GM18508 (cell line): ENCODE measurements around the gene COL1A2.

Experiments used
- ATAC-seq: cut with Tn5 transposase; IDR thresholded peaks from one replicate; pipeline ENCODE4 v1.9.1; 2021; ENCODE audit warnings: moderate number of reproducible peaks; ENCODE audit not compliant: insufficient read depth, unreplicated experiment

Gene COL1A2

DNA sequence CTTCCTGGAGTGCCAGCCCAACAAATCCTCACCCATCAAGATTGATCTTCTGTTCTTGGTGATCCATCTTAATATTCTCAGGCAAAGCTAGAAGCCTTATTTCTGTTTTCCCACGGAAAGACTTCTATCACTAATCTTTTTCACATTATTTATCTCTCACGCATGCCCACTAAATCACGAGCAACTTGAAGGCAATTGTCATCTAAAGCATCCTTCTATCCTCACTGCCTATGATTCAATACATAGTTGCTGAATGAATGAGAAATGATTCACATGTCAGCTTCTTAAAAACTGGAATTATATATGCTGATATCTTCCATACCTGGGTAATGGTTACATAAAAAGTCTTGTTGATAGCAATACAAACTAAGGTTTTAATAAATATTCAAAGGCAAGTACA, 12.6 kb upstream of the COL1A2 start:
- no peak for ATAC-seq

DNA sequence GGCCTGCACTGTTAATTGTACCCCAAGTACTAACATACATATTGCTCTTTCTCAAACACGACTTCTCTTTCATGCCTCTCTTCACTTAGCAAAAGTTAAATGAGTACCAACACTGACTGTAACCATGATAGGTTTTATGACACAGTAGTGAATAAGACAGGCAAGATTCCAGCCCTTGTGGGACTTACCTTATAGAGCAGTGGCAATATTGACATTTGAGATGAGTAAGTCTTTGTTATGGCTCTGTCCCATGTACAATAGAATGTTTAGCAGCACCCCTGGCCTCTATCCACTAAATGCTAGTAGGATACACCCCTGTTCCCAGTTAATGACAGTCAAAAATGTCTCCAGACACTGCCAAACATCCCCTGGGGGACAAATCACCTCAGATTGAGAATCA, 11.9 kb upstream of the COL1A2 start:
- ATAC-seq: no peak

DNA sequence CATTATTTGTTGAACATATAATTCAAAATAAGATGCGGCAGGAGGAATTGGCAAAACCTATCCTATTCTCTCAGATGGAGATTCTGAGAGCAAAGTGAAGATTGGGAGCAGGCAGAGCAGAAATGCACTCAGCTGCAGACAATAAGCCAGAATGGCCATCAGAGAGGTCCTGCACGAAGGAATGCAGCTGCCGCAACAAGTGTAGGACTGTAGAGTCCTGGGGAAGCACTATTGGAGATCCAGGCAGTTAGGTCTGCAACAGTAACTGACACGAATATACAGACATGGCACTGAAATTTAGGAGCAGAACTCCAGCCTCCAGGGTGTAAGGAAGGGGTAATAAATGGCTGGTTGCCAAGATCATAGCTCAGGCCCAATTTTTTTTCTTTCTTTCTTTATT, 10.4 kb upstream of the COL1A2 start:
- no peak for ATAC-seq

DNA sequence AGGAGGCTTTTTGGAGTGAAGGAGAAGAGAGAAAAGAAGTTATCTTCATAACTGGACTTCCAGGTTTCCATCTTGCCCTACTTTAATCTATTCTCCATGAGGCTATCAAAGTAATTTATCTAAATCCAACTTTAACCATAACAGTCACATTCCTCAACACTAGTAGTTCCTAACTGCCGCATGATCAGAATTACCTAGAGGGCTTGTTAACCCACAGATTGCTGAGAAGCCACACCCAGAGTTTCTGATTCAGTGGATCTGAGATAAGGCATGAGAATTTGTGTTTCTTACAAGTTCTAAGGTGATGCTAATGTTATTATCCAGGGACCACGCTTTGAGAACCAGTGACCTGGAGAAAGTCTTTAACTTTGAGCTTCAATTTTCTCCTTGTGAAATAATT, 8.3 kb upstream of the COL1A2 start:
- ATAC-seq: no peak

DNA sequence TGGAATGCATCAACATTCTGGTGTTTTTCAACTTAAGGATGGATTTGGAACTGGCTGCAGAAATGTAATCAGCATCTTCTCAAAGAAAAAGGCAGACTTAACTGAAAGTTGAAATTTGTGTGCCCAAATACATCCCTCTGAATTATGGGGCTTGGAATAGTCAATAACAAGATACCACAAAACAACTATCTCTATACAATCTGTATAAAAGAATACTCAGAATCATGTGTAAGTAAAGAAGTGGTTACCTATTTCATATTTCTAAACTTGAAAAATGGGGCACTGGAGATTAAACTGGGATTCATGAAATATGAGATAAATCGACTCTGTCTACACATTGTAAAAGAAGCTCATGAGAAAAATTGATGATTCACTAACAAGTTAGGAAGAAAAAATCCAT, 6.2 kb upstream of the COL1A2 start:
- no peak for ATAC-seq

DNA sequence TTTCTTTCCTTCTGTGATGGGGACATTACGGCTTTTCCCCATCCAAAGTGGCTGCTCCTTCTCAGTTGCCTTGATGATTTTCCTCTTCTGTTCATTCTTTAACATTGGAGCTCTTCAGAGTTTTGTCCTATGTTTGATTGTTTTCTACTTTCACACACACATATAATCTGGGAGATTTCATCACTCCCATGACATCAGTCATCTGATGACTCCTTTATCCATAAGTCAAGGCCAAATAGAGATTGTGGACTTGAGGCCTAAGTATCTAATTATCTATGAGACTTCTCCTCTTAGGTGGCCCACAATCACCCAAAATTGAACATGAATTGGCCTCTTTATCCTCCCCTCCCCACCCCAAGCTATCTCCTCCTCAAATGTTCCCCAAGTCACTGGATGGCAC, 5.3 kb upstream of the COL1A2 start:
- no peak for ATAC-seq

DNA sequence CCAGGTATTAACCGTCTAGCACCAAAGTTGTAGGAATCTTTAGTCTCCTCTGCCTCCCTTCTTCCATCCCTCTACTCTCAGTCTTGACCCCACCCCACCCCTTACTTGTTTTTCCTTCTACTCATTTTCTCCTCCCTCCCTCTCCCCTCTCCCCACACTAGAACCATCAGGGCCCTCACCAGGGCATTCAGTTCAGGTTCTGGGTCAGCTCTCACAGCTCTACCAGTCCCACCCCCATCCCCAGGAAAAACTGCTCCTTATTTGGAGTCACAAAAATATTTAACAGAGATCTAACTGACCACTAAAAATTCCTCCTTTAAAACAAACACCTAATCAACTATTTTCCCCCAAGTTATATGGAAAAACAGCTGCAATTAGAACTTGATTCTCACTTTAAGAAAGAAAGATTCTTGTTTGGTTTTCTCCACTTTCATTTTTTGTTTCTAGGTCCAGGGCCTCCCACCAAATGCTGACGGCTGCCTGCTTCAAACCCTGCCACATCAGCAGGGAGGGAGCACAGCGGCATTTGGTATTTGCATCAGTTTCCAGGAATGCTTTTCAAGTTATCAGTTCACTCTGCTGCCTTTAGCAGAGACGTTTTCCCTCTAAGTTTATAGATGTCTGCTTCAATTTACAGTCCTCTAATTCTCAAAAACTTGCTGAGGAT, 2.8 kb upstream of the COL1A2 start:
- no peak for ATAC-seq

DNA sequence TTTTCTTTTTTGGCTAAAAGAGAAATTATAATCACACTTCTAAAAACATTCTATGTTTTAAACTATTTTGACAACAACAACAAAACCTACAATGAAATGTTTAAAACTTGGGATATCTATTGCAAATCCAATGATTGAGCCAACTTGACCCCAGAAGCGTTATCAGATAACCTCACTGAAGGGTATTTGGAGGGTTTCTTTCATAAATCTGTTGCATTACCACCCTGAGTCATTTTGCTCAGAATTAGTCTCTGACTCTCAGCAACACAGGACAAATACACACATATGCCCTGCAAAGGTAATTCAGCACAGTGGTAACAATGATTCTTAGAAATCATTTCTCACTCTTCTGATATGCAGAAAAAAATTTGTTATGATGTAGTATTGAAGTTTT, 2.3 kb upstream of the COL1A2 start:
- ATAC-seq: no peak

DNA sequence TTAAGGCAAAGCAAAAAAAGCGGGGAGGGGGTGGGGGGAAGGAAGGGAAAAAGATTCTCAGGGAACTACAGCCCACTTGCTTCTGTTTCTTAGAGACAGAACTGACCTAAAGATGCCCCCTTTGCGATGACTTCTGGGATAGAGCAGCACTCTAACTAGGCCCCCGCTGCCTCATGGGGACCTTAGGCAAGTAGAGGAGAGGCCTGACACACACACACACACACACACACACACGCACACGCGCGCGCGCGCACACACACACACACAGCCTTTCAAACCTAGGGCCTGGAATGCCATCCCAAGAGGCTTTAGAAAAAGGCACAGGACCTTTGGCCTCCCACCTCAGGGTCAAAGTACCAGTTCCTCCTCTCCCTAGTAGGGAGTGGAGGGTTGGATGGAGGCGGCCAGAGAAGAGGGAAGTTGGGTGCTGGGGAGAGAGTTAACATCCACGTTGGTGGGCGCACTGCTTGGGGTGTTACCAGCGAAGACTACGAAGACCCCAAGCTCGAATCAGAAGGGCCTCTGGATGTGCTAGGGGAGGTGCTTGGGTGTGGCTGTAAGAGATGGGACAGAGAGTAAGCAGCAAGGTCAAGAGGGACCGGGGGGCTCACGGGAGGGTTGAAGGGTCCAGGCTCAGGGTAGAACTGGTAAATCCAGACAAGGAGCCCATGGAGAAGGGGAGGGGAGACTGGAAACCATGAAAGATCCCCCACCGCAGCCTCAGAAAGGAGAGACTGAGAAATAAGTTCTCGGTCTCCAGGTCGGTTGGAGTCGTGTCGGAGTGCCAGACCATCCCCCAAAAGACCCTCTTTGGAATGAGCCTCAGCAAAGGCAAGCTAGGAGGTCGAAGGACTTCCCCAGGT, 1.2 kb upstream of the COL1A2 start:
- ATAC-seq: no peak

DNA sequence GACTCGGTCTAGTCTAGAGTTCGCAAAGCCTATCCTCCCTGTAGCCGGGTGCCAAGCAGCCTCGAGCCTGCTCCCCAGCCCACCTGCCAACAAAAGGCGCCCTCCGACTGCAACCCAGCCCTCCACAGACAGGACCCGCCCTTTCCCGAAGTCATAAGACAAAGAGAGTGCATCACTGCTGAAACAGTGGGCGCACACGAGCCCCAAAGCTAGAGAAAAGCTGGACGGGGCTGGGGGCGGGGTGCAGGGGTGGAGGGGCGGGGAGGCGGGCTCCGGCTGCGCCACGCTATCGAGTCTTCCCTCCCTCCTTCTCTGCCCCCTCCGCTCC, 622 bp upstream of the COL1A2 start:
- ATAC-seq: no peak

DNA sequence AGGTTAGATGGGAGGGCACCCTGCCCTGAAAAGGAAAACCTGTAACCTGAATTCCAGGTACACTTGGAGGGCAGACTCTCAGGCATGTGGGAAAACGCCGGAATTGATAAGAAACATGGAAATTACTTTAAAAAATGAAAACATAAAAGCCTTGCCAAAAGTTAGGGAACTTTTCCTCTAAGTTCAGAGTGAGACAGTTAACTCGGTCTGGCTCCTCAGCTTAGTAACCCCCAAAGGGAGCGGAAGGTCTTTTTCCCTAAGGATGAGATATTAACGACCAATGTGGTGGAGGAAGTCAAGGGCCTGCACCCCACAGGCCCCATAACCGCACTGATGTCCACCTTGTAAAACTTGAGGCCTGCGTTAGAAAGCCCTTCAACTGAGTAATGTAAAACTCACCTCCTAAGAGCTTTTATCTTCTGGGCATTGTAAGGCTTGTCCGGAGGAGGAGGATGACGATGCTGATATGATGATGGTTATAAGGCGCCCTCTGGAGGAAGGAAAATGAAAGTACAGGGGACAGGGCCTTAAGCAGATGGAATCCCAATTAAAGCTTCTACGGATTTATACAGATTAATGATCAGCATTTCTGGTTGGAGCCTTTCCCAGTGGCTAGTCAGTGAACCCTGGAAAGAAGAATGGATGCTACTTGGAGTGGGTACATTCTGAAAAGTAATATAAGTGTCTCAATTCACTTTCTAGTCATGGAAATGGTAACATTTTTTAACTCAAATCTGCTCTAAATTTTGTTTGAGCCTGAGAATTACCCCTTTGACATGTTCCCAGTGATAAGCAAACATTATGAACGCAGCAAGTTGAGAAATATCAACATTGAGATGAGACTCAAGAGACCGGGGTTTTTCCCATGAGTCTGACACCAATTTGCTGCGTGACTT, 694 bp downstream of the COL1A2 start:
- peak; percentile 81 for ATAC-seq

DNA sequence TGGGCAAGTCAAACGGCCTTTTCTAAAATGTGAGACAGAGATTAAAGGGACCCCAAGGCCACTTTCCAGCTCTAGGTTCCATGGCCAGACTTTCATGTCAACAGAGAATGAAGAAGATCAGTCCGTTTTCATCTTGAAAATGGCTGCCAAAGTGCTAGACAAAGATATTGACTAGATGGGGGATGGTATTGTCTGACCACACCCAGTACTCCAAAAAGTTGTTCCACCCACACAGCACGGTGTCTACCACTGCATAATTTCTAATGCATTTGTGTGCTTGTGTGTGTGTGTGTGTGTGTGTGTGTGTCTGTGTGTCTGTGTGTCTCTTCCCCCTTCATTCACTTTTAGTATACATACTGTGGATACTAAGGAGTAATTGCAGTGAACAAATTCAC, 1.3 kb downstream of the COL1A2 start:
- no peak for ATAC-seq

DNA sequence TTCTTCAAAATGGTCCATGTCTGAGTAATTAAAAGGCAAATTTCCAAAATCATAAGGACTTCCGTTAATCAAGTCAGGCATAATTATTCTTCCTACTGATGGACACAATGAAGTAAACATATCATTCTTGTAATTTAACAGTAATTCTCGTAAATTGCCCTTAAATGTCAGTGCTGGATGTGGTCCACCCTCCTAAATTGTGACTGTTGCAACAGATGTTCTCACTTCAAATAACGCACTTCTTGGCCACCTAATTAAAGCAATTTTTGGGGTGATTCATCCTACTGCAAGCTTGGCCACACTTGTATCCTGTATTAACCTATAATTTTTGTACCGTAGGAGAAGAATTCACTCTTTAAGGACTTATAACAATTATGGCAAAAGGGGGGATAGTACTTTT, 1.9 kb downstream of the COL1A2 start:
- no peak for ATAC-seq

DNA sequence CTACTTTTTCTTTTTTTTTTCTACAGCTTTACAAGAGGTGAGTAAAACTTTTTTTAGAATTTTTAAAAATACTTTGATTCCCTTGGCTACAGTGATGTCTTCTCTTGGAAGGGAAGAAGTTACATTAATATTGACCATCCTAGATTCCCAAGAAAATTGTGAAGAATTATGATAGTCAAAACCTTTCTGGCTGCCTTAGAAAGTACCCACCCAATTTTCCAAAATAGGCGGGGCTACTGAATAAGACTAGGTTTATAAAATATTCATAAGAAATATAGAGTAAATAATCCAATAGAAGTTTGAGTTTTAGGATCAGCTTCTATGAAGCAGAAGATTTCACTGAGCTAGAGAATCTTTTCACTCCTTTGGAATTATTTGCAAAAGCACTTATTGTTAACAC, 3.0 kb downstream of the COL1A2 start:
- ATAC-seq: no peak

DNA sequence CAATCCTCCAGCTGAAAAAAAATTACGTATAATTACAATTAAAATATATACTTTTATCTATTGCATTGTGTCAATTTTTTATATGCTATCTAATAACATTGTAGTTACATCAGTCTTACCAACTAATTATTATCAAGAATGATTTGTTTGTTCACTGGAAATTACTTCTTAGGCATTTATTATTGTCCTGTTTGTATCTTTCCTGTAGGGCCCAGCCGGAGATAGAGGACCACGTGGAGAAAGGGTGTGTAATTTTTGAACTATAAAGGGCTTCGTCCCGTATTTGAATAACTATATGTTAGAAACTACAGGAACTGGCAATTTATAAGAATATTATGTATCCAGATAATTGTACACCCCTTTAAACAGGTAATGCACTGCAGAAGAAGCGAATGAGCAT, 4.1 kb downstream of the COL1A2 start:
- ATAC-seq: no peak

DNA sequence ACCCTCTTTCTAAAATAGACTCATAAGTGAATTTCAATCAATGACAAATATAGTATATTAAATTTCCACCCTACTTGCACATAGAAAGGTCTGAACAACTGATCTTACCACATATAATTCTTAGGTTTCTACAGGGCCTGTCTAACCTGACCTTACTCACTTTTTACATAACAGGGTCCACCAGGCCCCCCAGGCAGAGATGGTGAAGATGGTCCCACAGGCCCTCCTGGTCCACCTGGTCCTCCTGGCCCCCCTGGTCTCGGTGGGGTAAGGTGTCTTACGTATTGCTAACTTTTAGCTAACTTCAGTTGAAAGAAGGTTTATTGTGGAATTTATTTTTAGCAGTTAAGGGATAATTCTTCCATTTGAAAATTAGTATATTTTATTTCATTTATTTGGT, 5.3 kb downstream of the COL1A2 start:
- no peak for ATAC-seq

DNA sequence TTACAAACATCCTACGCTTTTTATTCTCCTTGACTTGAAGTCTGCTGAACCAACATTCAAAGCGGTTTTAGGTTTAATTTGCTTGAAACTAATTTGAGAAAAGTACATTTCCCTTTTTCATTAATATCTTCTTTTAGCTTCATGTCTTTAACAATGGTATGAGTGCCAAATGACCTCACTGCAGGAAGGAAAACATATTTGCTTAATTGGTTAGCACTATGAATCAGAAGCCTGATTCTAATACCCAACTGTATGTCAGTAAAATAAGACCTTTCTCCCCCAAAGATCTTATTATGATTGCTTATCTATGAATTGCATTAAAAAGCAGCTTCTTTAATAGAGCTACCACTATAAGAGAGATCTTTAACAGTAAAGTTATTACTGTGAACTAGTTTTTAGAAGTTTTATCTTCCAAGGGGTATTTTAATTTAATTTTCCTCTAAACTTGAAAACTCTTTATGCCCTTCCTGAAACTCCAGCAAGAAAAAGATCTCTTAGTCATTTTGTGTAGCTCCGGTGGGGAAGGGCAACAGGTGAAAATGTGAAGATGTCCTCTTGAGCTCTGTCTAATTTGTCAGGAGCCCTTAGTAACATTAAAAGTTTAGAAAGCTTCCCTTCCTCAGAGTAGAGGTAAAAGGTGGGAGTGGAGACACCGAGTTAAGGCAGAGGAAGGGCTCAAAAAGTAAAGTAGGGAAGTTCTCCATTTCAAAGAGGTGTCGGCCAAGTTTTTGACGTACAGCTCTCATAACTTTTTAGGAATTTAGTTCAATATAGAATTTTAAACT, 6.1 kb downstream of the COL1A2 start:
- ATAC-seq: no peak

DNA sequence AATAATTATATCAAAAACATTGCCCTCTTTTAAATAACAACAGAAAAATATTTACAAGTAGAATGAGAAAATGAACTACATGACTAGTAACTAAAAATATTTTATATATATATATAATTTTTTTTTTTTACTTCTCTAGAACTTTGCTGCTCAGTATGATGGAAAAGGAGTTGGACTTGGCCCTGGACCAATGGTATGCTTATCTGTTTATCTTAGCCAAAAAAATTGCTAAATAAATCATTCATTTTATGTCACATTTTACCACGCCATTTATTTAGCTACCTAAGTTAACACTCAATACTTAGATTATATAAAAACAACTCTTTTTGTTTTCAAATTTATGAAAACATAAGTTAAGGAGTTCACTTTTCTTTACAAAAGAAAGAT, 6.7 kb downstream of the COL1A2 start:
- no peak for ATAC-seq

DNA sequence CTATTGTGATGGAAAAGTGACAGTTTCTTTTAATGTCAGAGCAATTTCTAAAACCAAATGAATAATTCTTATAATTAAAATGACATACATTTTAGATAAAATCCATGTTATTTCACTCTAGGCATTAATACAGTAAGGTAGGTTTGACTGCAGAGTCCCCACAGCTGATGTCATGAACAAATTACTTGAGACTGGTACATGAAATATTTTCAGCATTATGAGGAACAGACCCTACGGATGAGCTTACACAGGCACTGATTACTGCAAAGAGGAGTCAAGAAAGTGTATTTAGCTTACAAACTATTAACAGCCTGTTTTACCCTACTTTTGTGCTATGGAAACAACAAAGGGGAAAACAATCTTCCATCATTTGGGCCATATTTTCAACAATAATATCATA, 8.9 kb downstream of the COL1A2 start:
- ATAC-seq: no peak

DNA sequence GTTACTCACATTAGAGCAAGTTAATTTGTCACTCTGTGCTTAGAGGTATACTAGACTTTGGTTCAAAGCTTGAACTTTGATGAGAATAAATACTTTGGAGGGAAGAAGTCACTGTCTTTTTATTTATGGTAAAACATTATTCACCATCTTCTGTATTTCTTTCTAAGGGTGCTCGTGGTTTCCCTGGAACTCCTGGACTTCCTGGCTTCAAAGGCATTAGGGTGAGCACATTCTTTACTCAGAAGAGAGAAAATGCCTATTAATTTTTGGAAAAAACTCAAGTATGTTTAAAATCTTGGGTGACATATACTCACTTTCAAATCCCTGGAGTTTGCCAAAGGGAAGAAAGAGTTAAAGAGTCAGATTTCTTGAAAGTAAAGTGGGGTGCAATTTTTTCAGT, 10.8 kb downstream of the COL1A2 start:
- ATAC-seq: no peak
